DOHH2 (cell line): ENCODE measurements around the gene CSMD2.

Experiments used
- EZH2phosphoT487 ChIP-seq: fragments of 200-600 bp; sonication (generic); IDR thresholded peaks from 2 replicates; pipeline ENCODE4 v1.6.1; 2017; ENCODE audit warnings: borderline replicate concordance, mild to moderate bottlenecking, antibody characterized with exemption, low read length, moderate library complexity, mixed read lengths
- TF ChIP-seq, protein P1 (sequence below): fragments of 200-600 bp; sonication (generic); IDR thresholded peaks from one replicate; pipeline ENCODE4 v1.5.1; 2014; ENCODE audit warnings: antibody characterized with exemption, mild to moderate bottlenecking, low read depth, low read length; ENCODE audit not compliant: poor library complexity, severe bottlenecking

DNA sequence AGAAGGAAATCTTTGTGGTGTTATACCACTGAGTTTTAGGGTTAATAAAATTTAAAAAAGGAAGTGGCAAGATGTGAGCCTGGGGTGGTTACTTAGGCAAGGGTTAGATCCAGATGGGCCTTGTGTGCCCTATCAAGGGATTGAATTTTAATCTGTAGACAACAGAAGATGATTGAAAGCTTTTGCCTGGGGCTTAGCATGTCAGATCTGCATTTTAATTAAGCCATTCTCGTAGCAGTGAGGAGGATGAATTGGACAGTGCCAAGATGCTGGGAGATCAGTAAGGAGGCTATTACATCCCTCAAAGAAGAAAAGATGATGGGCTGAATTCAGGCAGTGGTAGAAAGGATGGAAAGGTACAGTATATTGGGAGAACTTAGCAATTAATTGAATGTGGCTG, 258.9 kb downstream of the CSMD2 start:
- TF ChIP-seq, protein P1, sequence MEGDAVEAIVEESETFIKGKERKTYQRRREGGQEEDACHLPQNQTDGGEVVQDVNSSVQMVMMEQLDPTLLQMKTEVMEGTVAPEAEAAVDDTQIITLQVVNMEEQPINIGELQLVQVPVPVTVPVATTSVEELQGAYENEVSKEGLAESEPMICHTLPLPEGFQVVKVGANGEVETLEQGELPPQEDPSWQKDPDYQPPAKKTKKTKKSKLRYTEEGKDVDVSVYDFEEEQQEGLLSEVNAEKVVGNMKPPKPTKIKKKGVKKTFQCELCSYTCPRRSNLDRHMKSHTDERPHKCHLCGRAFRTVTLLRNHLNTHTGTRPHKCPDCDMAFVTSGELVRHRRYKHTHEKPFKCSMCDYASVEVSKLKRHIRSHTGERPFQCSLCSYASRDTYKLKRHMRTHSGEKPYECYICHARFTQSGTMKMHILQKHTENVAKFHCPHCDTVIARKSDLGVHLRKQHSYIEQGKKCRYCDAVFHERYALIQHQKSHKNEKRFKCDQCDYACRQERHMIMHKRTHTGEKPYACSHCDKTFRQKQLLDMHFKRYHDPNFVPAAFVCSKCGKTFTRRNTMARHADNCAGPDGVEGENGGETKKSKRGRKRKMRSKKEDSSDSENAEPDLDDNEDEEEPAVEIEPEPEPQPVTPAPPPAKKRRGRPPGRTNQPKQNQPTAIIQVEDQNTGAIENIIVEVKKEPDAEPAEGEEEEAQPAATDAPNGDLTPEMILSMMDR, result no peak
- no peak for TF ChIP-seq EZH2phosphoT487
